HEK293T (cell line): Measurements from ENCODE around the gene SP2.

Experiments
- BHLHE40 ChIP-seq: fragments of 450-650 bp; IDR thresholded peaks from 2 replicates; pipeline ENCODE4 v1.6.1; 2016; ENCODE audit warnings: mild to moderate bottlenecking, moderate library complexity, borderline replicate concordance
- ELF4 ChIP-seq: fragments of 450-650 bp; IDR thresholded peaks from 2 replicates; pipeline ENCODE4 v1.6.1; 2017; ENCODE audit warnings: antibody characterized with exemption
- FOXK2 ChIP-seq: fragments of 450-650 bp; IDR thresholded peaks from 2 replicates; pipeline ENCODE4 v1.6.1; 2016; ENCODE audit warnings: mild to moderate bottlenecking
- FOXM1 ChIP-seq: fragments of 450-650 bp; IDR thresholded peaks from 2 replicates; pipeline ENCODE4 v1.6.1; 2017; ENCODE audit warnings: mild to moderate bottlenecking, borderline replicate concordance
- HDGF ChIP-seq: fragments of 450-650 bp; IDR thresholded peaks from 2 replicates; pipeline ENCODE4 v1.6.1; 2017; ENCODE audit warnings: antibody characterized with exemption, borderline replicate concordance
- L3MBTL2 ChIP-seq: fragments of 450-650 bp; conservative IDR thresholded peaks from 2 replicates; pipeline ENCODE4 v1.6.1; 2016; ENCODE audit warnings: mild to moderate bottlenecking
- SP1 ChIP-seq: fragments of 450-650 bp; IDR thresholded peaks from 2 replicates; pipeline ENCODE4 v1.6.1; 2017
- TARDBP ChIP-seq: fragments of 450-650 bp; IDR thresholded peaks from 2 replicates; pipeline ENCODE4 v1.6.1; 2016
- TF ChIP-seq, protein P1 (sequence below): fragments of 450-650 bp; IDR thresholded peaks from 2 replicates; pipeline ENCODE4 v1.6.1; 2016

DNA sequence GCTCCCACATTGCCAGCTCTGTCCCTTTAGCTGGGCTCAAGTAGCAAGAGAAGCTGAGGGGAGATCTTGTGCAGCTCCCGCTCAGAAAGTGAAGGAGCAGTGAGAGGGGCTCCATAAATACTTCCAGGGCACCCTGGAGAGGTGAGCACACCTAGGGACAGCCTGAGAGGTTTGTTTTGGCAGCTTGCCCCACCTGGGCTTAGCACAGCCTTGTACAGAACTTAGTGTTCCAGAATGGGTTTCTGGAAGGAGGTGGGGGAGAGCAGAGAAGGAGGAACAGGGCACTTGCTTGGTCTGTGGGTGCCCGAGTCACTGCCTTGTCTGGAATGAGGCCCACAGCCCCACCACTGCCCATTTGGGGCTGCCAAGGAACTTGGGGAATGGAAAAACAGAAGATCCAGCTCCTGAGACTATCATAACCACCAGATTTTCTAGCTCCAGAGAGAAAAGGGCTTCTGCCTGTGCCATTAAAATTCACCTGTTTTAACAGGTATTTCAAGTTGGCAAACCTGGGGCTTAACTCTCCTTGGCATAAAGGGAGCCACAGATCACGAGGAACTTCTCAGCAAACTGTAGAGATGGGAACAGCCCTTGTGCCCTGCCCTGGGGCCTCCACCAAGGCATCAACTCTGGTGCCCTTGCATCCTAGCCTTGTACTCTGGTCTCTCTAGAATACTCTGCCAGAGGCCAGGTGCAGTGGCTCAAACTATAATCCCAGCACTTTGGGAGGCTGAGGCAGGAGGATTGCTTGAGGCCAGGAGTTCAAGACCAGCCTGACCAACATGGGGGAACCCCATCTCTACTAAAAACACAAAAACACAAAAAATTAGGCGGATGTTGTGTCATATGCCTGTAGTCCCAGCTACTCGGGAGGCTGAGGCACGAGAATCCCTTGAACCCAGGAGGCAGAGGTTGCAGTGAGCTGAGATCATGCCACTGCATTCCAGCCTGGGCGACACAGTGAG lies 59.7 kb downstream of the SP2 start:
- TF ChIP-seq HDGF (no peak), L3MBTL2 (no peak), ELF4 (no peak), TARDBP (no peak), FOXK2 (no peak), SP1 (no peak), FOXM1 (no peak), BHLHE40 (no peak)
- TF ChIP-seq, protein P1, sequence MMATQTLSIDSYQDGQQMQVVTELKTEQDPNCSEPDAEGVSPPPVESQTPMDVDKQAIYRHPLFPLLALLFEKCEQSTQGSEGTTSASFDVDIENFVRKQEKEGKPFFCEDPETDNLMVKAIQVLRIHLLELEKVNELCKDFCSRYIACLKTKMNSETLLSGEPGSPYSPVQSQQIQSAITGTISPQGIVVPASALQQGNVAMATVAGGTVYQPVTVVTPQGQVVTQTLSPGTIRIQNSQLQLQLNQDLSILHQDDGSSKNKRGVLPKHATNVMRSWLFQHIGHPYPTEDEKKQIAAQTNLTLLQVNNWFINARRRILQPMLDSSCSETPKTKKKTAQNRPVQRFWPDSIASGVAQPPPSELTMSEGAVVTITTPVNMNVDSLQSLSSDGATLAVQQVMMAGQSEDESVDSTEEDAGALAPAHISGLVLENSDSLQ, result no peak
